SJSA1 (cell line): Measurements from ENCODE around the gene LSM6. TPM values are rescaled to one million over a fixed set of nuclear protein-coding genes. Genes with fewer than 3 reads are reported as not detected.

Experiments used
- DNase-seq, 2 experiments: peaks; one replicate each; pipeline ENCODE4 v3.0.0-alpha.2; 2015 to 2020; ENCODE audit warnings: low spot score in 2 of 2, low read depth in 1 of 2
- H3K27ac ChIP-seq: fragments of 250-450 bp; sonication (Bioruptor Pico); 2 replicates; pipeline ENCODE4 v1.5.1; 2020; ENCODE audit warnings: mild to moderate bottlenecking, moderate library complexity
- H3K27me3 ChIP-seq: fragments of 250-450 bp; sonication (Bioruptor Pico); replicated peaks from 2 replicates; pipeline ENCODE4 v1.5.1; 2020; ENCODE audit warnings: mild to moderate bottlenecking, moderate library complexity
- H3K36me3 ChIP-seq: fragments of 250-450 bp; sonication (Bioruptor Pico); 2 replicates; pipeline ENCODE4 v1.5.1; 2020; ENCODE audit warnings: mild to moderate bottlenecking
- H3K4me1 ChIP-seq: fragments of 250-450 bp; sonication (Bioruptor Pico); replicated peaks from 2 replicates; pipeline ENCODE4 v1.6.1; 2021; ENCODE audit warnings: mild to moderate bottlenecking
- H3K4me3 ChIP-seq: fragments of 250-450 bp; sonication (Bioruptor Pico); 2 replicates; pipeline ENCODE4 v1.5.1; 2020; ENCODE audit warnings: mild to moderate bottlenecking
- H3K9me3 ChIP-seq: fragments of 250-450 bp; sonication (Bioruptor Pico); replicated peaks from 2 replicates; pipeline ENCODE4 v1.5.1; 2020; ENCODE audit warnings: mild to moderate bottlenecking
- total RNA-seq: library from RNA; depleted of rRNA; stranded (reverse); fragments of >200 nt; shearing (Covaris generic); gene quantifications from 2 replicates; pipeline ENCODE4 v1.2.3, GENCODE V29; 2014

LSM6 gene
- total RNA-seq, 1 experiment from 2014 or later: 111 TPM

DNA sequence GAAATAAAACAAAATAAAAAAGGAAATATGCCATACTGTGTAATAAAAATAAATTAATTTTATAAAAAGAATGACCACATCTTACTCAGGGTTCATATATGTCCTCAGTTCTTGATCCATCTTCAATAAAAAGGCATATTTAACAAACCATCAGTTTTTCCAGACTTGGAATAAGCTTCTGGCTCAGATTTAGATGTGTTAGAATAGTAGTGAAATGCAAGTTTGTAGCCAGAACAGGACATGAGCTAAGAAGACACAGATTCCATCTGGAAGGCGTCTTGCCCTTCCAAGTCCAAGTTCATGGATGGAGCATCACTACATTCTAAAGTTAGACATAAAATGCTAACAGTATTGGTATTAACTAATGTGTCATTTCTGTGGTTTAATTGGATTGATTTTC lies 10.3 kb upstream of the LSM6 start:
- Histone ChIP-seq H3K4me3 (no peak overlapping the region), H3K27me3 (no peaks in the 10 kb centered on the region), H3K4me1 (peaks cover 7% of the 10 kb centered on the region; the same call in 1 of the 2 replicates), H3K9me3 (no peaks in the 10 kb centered on the region), H3K27ac (no peak overlapping the region), H3K36me3 (no peaks in the 10 kb centered on the region)
- DNase-seq: no peak

DNA sequence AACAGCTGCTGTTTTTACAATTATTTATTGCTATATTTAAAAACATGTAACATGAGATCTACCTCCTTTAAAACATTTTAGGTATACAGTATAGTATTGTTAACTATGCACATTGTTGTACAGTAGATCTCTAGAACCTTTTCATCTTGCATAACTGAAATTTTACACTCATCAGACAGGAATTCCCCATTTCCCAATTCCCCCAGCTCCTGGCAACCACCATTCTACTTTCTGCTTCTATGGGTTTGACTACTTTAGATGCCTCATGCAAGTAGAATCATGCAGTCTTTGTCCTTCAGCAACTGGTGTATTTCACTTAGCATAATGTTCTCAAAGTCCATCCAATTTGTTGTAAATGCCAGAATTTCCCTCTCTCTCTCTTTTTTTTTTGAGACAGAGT lies 9.7 kb upstream of the LSM6 start:
- Histone ChIP-seq H3K27me3 (no peaks in the 10 kb centered on the region), H3K4me3 (no peak overlapping the region), H3K27ac (no peak overlapping the region), H3K36me3 (no peaks in the 10 kb centered on the region), H3K4me1 (peaks cover 7% of the 10 kb centered on the region; the same call in 1 of the 2 replicates), H3K9me3 (no peaks in the 10 kb centered on the region)
- DNase-seq: peak in 1 of 2 experiments; percentile 32

DNA sequence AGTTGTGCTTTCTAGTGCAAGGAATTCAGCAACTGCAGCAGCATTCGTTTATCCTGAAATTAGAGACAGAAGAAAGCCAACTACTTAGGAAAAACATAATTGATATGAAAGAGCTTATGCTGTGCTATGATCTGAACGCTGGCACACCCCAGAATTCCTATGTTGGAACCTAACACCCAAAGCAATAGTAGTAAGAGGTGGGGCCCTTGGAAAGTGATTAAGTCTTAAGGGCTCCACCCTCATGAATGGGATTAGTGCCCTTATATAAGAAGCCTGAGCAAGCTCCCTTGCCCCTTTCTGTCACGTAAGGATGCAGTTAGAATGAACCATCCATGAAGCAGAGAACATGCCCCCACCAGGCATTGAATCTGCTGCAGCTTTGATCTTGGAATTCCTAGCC lies 5.4 kb upstream of the LSM6 start:
- no peaks in the 10 kb centered on the region for H3K36me3 ChIP-seq
- no peak overlapping the region for H3K27ac ChIP-seq
- H3K27me3 ChIP-seq: no peaks in the 10 kb centered on the region
- no peak overlapping the region for H3K4me3 ChIP-seq
- no peaks in the 10 kb centered on the region for H3K9me3 ChIP-seq
- H3K4me1 ChIP-seq: peaks cover 7% of the 10 kb centered on the region; the same call in 1 of the 2 replicates
- DNase-seq: no peak

GRCh38 chr4:146176891-146177290 lies 1.4 kb downstream of the LSM6 start:
- Histone ChIP-seq H3K27me3 (no peaks in the 10 kb centered on the region), H3K4me1 (peaks cover 7% of the 10 kb centered on the region), H3K27ac (no peak overlapping the region), H3K36me3 (peaks cover 28% of the 10 kb centered on the region), H3K4me3 (peak overlapping the region; percentile 88), H3K9me3 (no peaks in the 10 kb centered on the region)
- DNase-seq: peak in 1 of 2 experiments; percentile 7

- peaks cover 39% of the 10 kb centered on the region for H3K36me3 ChIP-seq
- no peaks in the 10 kb centered on the region for H3K27me3 ChIP-seq
- no peaks in the 10 kb centered on the region for H3K9me3 ChIP-seq
- no peak for DNase-seq
- no peak overlapping the region for H3K4me3 ChIP-seq
- H3K4me1 ChIP-seq: peaks cover 7% of the 10 kb centered on the region
- H3K27ac ChIP-seq: no peak overlapping the region
Observed at GRCh38 chr4:146178126-146178525, 2.6 kb downstream of the LSM6 start.

DNA sequence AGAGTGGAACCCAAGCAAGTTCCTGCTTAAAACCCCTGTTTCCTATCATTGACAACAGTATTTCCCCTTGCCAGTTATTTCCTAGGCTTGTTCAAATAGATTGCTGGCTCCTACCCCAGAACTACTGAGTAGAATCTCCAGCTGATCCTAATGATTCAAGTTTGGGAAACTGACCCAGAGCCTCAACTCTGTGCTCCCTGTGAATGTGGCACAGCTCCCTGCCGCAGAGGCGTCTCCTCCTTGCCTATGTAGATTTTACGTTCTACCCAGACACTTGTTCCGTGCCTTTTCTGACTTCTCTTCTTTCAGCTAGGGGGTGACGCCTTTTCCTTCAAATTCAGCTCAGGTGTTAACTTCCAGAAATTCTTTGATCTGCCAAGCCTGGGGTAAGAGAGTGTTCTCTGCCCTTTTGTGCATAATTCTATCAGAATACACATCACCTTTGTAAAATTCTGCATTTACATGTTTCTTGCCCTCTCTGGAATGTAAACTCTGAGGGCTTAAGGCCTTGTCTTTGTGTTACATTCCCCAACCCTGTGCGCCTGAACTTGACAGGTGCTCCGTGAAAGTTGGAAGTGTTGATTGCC lies 4.4 kb downstream of the LSM6 start:
- Histone ChIP-seq H3K27me3 (no peaks in the 10 kb centered on the region), H3K4me1 (peaks cover 7% of the 10 kb centered on the region), H3K36me3 (peaks cover 54% of the 10 kb centered on the region), H3K9me3 (no peaks in the 10 kb centered on the region), H3K27ac (no peak overlapping the region), H3K4me3 (no peak overlapping the region)
- no peak for DNase-seq

DNA sequence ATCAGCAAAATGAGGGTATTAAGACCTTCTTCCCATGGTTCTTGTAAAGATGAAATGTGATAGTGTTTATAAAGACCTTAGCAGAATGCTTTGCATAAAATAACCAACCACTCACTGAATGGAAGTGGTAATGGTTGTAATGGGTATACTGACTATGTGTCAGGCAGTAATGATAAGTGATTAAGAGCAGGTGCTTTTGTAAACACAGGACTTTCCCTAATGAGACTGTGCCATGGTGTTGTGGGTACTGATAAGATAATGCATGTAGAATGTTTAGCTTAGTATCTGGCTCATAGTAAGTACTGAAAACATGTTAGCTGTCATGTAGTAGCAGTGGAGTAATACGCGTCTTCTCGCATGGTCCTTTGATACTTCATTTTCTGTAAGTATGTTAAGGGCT lies 6.9 kb downstream of the LSM6 start:
- H3K9me3 ChIP-seq: no peaks in the 10 kb centered on the region
- no peaks in the 10 kb centered on the region; the same call in 1 of the 2 replicates for H3K4me1 ChIP-seq
- no peak overlapping the region for H3K27ac ChIP-seq
- H3K27me3 ChIP-seq: no peaks in the 10 kb centered on the region
- H3K36me3 ChIP-seq: peaks cover 52% of the 10 kb centered on the region
- DNase-seq: no peak
- no peak overlapping the region for H3K4me3 ChIP-seq

GRCh38 chr4:146183209-146183608 lies 7.7 kb downstream of the LSM6 start:
- Histone ChIP-seq H3K4me1 (no peaks in the 10 kb centered on the region; the same call in 1 of the 2 replicates), H3K36me3 (peaks cover 56% of the 10 kb centered on the region), H3K9me3 (no peaks in the 10 kb centered on the region), H3K27ac (no peak overlapping the region), H3K4me3 (no peak overlapping the region), H3K27me3 (no peaks in the 10 kb centered on the region)
- no peak for DNase-seq

DNA sequence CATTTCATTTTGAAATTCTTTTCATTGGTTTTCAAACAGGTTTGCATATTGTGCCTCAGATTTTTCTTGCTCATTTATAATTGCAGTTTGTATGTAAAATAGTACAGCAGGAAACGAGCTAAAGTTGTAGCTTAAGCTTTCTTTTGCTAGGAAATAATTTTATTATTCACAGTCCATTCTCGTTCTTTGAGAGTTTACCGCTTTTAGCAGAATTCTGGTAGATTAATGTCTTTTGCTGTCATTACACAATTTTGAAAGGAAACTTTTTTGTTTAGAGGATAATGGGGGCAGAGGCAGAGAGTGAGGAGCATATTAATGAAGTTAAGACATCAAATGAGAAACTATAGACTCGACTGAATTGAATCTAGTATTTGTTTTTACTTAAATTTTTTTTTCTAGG lies 10.5 kb downstream of the LSM6 start:
- Histone ChIP-seq H3K4me1 (peaks cover 8% of the 10 kb centered on the region), H3K27ac (no peak overlapping the region), H3K4me3 (no peak overlapping the region), H3K36me3 (peaks cover 63% of the 10 kb centered on the region), H3K9me3 (no peaks in the 10 kb centered on the region), H3K27me3 (no peaks in the 10 kb centered on the region)
- no peak for DNase-seq

DNA sequence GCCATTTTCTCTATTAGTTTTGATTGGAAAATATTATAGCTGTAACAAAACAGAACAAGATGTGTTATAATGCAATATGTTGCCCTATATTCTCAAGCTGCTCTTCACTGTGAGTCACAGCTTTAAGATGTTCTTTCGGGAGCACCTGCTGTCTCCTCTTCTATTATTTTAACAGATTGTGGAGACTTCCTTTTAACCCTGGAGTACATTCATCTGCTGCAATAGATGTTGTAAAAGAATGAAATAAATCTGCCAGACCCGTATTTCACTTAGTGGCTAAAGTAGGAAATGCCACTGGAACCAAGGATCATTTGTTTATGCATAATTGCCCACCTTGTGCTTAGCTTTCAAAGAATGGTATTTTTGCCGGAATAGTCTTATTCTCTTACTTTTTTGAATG lies 11.1 kb downstream of the LSM6 start:
- Histone ChIP-seq H3K36me3 (peaks cover 69% of the 10 kb centered on the region), H3K9me3 (no peaks in the 10 kb centered on the region), H3K27ac (no peak overlapping the region), H3K4me3 (no peak overlapping the region), H3K27me3 (no peaks in the 10 kb centered on the region), H3K4me1 (peaks cover 11% of the 10 kb centered on the region)
- peak in 1 of 2 experiments; percentile 36 for DNase-seq

GRCh38 chr4:146190456-146190855 lies 14.9 kb downstream of the LSM6 start:
- DNase-seq: peak in 1 of 2 experiments; percentile 36

GRCh38 chr4:146191766-146192458 lies 16.4 kb downstream of the LSM6 start:
- Histone ChIP-seq H3K4me3 (no peak overlapping the region), H3K27ac (no peak overlapping the region)
- peak in 1 of 2 experiments; percentile 26 for DNase-seq

More at GRCh38 chr4:146190456-146190855, 14.9 kb downstream of the LSM6 start:
- Histone ChIP-seq H3K9me3 (no peaks in the 10 kb centered on the region), H3K4me3 (no peak overlapping the region), H3K27me3 (no peaks in the 10 kb centered on the region), H3K4me1 (peaks cover 28% of the 10 kb centered on the region), H3K27ac (no peak overlapping the region), H3K36me3 (peaks cover 55% of the 10 kb centered on the region)

GRCh38 chr4:146193628-146194027 lies 18.1 kb downstream of the LSM6 start:
- DNase-seq: no peak
- Histone ChIP-seq H3K9me3 (no peaks in the 10 kb centered on the region), H3K27ac (no peak overlapping the region), H3K36me3 (peaks cover 38% of the 10 kb centered on the region), H3K27me3 (no peaks in the 10 kb centered on the region), H3K4me3 (no peak overlapping the region), H3K4me1 (peaks cover 36% of the 10 kb centered on the region)

More at GRCh38 chr4:146191766-146192458, 16.4 kb downstream of the LSM6 start:
- H3K4me1 ChIP-seq: peaks cover 36% of the 10 kb centered on the region
- no peaks in the 10 kb centered on the region for H3K9me3 ChIP-seq
- H3K36me3 ChIP-seq: peaks cover 55% of the 10 kb centered on the region
- no peaks in the 10 kb centered on the region for H3K27me3 ChIP-seq

- Histone ChIP-seq H3K4me1 (peaks cover 36% of the 10 kb centered on the region), H3K4me3 (no peak overlapping the region), H3K27ac (no peak overlapping the region), H3K36me3 (peaks cover 37% of the 10 kb centered on the region), H3K27me3 (no peaks in the 10 kb centered on the region), H3K9me3 (no peaks in the 10 kb centered on the region)
- no peak for DNase-seq
Observed at GRCh38 chr4:146194212-146194611, 18.7 kb downstream of the LSM6 start.
